ENCODE data around the gene SNRNP48.

DNA sequence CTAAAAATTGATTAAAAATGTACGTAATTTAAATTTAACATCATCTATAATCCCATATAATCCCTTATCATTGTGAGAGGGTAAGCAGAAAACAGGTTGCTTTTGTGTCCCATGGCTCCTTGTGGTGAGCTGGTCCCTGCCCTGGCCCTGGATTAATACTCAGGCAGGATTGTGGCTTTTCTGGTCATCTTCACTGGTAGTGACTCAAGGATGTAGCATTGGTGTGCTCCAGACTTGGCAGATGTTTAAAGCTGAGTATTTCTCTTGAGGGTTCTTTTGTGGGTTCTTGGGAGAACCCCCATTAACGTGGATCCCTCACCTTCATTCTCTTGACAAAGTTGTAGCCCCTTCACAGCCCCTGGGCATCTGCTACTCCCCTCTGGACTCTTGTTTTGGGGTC, 39.3 kb downstream of the SNRNP48 start:
- TF ChIP-seq, protein P1, sequence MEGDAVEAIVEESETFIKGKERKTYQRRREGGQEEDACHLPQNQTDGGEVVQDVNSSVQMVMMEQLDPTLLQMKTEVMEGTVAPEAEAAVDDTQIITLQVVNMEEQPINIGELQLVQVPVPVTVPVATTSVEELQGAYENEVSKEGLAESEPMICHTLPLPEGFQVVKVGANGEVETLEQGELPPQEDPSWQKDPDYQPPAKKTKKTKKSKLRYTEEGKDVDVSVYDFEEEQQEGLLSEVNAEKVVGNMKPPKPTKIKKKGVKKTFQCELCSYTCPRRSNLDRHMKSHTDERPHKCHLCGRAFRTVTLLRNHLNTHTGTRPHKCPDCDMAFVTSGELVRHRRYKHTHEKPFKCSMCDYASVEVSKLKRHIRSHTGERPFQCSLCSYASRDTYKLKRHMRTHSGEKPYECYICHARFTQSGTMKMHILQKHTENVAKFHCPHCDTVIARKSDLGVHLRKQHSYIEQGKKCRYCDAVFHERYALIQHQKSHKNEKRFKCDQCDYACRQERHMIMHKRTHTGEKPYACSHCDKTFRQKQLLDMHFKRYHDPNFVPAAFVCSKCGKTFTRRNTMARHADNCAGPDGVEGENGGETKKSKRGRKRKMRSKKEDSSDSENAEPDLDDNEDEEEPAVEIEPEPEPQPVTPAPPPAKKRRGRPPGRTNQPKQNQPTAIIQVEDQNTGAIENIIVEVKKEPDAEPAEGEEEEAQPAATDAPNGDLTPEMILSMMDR (IDR thresholded peaks at IDR 0.05; ENCODE audit: low read depth, low read length), result no peak
- TF ChIP-seq EZH2phosphoT487 (IDR thresholded peaks at IDR 0.05; ENCODE audit: low read depth), result no peak

All from OCI-LY3 (cell line).